ENCODE data around the gene TMEM167B. TPM values are rescaled to one million over a fixed set of nuclear protein-coding genes. Genes with fewer than 3 reads are reported as not detected.

TMEM167B gene
- total RNA-seq, 2 donors from 2014 or later, result 14.6 to 23.0 TPM

- WGBS, 2 experiments (ENCODE audit: insufficient coverage in 1 of 2, insufficient read length in 1 of 2), result 74 to 78% methylated on average over 6 to 7 of the region's 7 CpGs
- no peaks in the 10 kb centered on the region for H3K27me3 Mint-ChIP-seq (ENCODE audit: insufficient read depth)
- H3K4me3 Mint-ChIP-seq, result no peak overlapping the region
Measured at GRCh38 chr1:109134423-109134822, 43.9 kb downstream of the TMEM167B start.

GRCh38 chr1:109135940-109136339, 45.4 kb downstream of the TMEM167B start:
- DNase-seq, result no peak
- no peak overlapping the region for H3K9ac ChIP-seq (ENCODE audit: extremely low read depth, low read length, poor library complexity, severe bottlenecking)
- TF ChIP-seq CTCF (conservative IDR thresholded peaks at IDR 0.05), result no peak
- no peaks in the 10 kb centered on the region for H3K9me3 Mint-ChIP-seq
- H3K27me3 ChIP-seq (ENCODE audit: control insufficient read depth, insufficient read depth, low read length, poor library complexity, severe bottlenecking), result no peaks in the 10 kb centered on the region
- no peaks in the 10 kb centered on the region for H3K9me3 ChIP-seq (ENCODE audit: control insufficient read depth, low read length)
- WGBS, 2 experiments (ENCODE audit: insufficient coverage in 1 of 2, insufficient read length in 1 of 2), result 89 to 92% methylated on average over 2 to 3 of the region's 3 CpGs
- no peaks in the 10 kb centered on the region for H3K27me3 Mint-ChIP-seq (ENCODE audit: insufficient read depth)
- H3K27ac ChIP-seq (ENCODE audit: low read depth, low read length), result no peak overlapping the region
- no peaks in the 10 kb centered on the region for H3K36me3 ChIP-seq (ENCODE audit: control insufficient read depth, insufficient read depth, low read length)
- H3K27ac Mint-ChIP-seq, result no peak overlapping the region
- no peak overlapping the region for H3K4me3 Mint-ChIP-seq
- peaks cover 21% of the 10 kb centered on the region for H3K4me1 Mint-ChIP-seq
- H3K4me3 ChIP-seq (ENCODE audit: low read length), result no peak overlapping the region
- peaks cover 4% of the 10 kb centered on the region for H3K4me1 ChIP-seq (ENCODE audit: control insufficient read depth, insufficient read depth, low read length)
- no peaks in the 10 kb centered on the region for H3K36me3 Mint-ChIP-seq (ENCODE audit: low read depth)

More at GRCh38 chr1:109134423-109134822, 43.9 kb downstream of the TMEM167B start:
- DNase-seq, result no peak
- Mint-ChIP-seq H3K27ac (no peak overlapping the region), H3K36me3 (ENCODE audit: low read depth) (no peaks in the 10 kb centered on the region), H3K9me3 (no peaks in the 10 kb centered on the region), H3K4me1 (peaks cover 21% of the 10 kb centered on the region)
- Histone ChIP-seq H3K9me3 (ENCODE audit: control insufficient read depth, low read length) (no peaks in the 10 kb centered on the region), H3K9ac (ENCODE audit: extremely low read depth, low read length, poor library complexity, severe bottlenecking) (no peak overlapping the region), H3K27me3 (ENCODE audit: control insufficient read depth, insufficient read depth, low read length, poor library complexity, severe bottlenecking) (no peaks in the 10 kb centered on the region), H3K36me3 (ENCODE audit: control insufficient read depth, insufficient read depth, low read length) (no peaks in the 10 kb centered on the region), H3K4me3 (ENCODE audit: low read length) (no peak overlapping the region), H3K27ac (ENCODE audit: low read depth, low read length) (no peak overlapping the region), H3K4me1 (ENCODE audit: control insufficient read depth, insufficient read depth, low read length) (peaks cover 4% of the 10 kb centered on the region)
- no peak for TF ChIP-seq CTCF (conservative IDR thresholded peaks at IDR 0.05)

GRCh38 chr1:109136766-109137165, 46.2 kb downstream of the TMEM167B start:
- TF ChIP-seq CTCF (conservative IDR thresholded peaks at IDR 0.05), result no peak
- Mint-ChIP-seq H3K4me3 (no peak overlapping the region), H3K9me3 (no peaks in the 10 kb centered on the region), H3K36me3 (ENCODE audit: low read depth) (no peaks in the 10 kb centered on the region), H3K4me1 (peaks cover 21% of the 10 kb centered on the region), H3K27me3 (ENCODE audit: insufficient read depth) (no peaks in the 10 kb centered on the region), H3K27ac (no peak overlapping the region)
- H3K9me3 ChIP-seq (ENCODE audit: control insufficient read depth, low read length), result no peaks in the 10 kb centered on the region
- H3K36me3 ChIP-seq (ENCODE audit: control insufficient read depth, insufficient read depth, low read length), result no peaks in the 10 kb centered on the region
- H3K27ac ChIP-seq (ENCODE audit: low read depth, low read length), result no peak overlapping the region
- WGBS, 2 experiments (ENCODE audit: insufficient coverage in 1 of 2, insufficient read length in 1 of 2), result 86 to 93% methylated on average over 6 of the region's 6 CpGs
- DNase-seq, result no peak
- H3K9ac ChIP-seq (ENCODE audit: extremely low read depth, low read length, poor library complexity, severe bottlenecking), result no peak overlapping the region
- no peaks in the 10 kb centered on the region for H3K27me3 ChIP-seq (ENCODE audit: control insufficient read depth, insufficient read depth, low read length, poor library complexity, severe bottlenecking)
- H3K4me1 ChIP-seq (ENCODE audit: control insufficient read depth, insufficient read depth, low read length), result peaks cover 4% of the 10 kb centered on the region
- H3K4me3 ChIP-seq (ENCODE audit: low read length), result no peak overlapping the region

All from endodermal cell (in vitro differentiated cells).